CMK (cell line): ENCODE results near the gene MMAB.

ENCODE experiments used
- DNase-seq: peaks from one replicate; pipeline ENCODE4 v3.0.0-alpha.2; 2010; ENCODE audit warnings: low read depth

The MMAB gene

DNA sequence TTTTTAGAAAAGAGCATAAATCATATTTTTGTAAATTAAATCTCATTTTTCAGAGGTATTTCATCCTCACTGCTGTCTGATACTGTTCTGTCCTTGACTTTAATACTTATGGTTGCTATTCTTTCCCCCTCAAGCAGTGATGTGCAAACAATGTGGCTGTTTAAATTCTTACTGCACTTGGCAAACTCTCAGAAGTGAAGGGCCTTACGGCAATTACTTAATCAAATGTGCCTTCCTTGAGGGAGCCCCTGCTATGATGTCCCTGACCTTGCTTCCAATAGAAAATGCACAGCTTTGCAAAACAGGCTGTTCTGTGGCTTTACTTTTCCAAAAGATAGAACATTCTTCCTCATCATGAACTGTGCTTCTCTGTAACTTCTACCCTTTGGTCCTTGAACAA is 60.7 kb downstream of the MMAB start:
- DNase-seq = no peak

DNA sequence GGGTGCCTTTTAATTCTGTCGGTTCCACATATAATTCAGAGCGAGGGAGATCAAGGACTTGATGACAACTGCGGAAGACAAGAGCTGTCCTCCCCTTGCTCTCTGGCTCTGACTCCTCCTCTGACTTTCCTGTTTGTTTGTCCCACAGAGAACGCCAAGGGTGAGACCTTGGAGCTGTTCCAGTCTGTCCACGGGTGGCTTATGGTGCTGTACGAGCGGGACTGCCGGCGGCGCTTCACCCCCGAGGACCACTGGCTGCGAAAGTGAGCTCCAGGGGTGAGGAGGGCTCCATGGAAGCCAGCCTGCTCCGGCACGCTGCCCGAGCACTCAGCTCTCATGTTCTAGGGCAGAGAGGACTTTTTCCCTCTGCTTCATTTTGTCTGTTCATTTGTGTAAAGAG is 63.1 kb downstream of the MMAB start:
- DNase-seq = no peak

GRCh38 chr12:109504068-109504467 is 69.2 kb downstream of the MMAB start:
- DNase-seq = no peak
